Endothelial cell of umbilical vein (primary cell): ENCODE data around the gene RPL3. TPM values are rescaled to one million over a fixed set of nuclear protein-coding genes. Genes with fewer than 3 reads are reported as not detected.
A peak's percentile ranks its signal among the peaks of the same experiment; 100 is the strongest.

ENCODE experiments used
- BruUV-seq: library from RNA; stranded (reverse); fragments of 400-500 nt; replicated peaks from 2 replicates; lab custom pipeline; 2021; lab: Mats Ljungman, UMichigan
- CTCF ChIA-PET: fragments of 300-600, 350-600 bp; sonication (Branson Sonifier 250); formaldehyde crosslinking; loops from one replicate; lab custom pipeline; 2021; ENCODE audit warnings: antibody characterized with exemption, inconsistent platforms; lab: Charles Lee
- POLR2A ChIA-PET: fragments of 300-600, 350-600 bp; sonication (Branson Sonifier 250); formaldehyde crosslinking; loops from one replicate; lab custom pipeline; 2021; ENCODE audit warnings: antibody characterized with exemption, inconsistent platforms; lab: Charles Lee
- DNase-seq: peaks from one replicate; pipeline ENCODE4 v3.0.0-alpha.2; 2011; ENCODE audit warnings: low read depth, low spot score
- FAIRE-seq: peaks from 2 replicates; lab custom pipeline; 2011; peaks lifted over from hg19 to GRCh38; lab: Jason Lieb, UNC
- H2AFZ ChIP-seq: 2 replicates; pipeline ENCODE4 v1.6.0; 2012; ENCODE audit warnings: low read depth, low read length, control low read depth, inconsistent platforms
- H3K27ac ChIP-seq: 2 replicates; pipeline ENCODE4 v1.5.1; 2011; ENCODE audit warnings: low read depth, mild to moderate bottlenecking, control low read depth, low read length, moderate library complexity; ENCODE audit not compliant: insufficient read depth
- H3K27me3 ChIP-seq, 2 experiments: 2 replicates each; pipeline versions ENCODE4 v1.6.0 to v1.6.1; 2011; ENCODE audit warnings: low read length in 2 of 2, mixed read lengths in 1 of 2; ENCODE audit not compliant: control insufficient read depth in 2 of 2, insufficient read depth in 2 of 2
- H3K36me3 ChIP-seq, 2 experiments: 2 replicates in 1 of 2; 3 replicates in 1 of 2; pipeline ENCODE4 v1.5.1; 2011; ENCODE audit warnings: low read length in 2 of 2, mild to moderate bottlenecking in 1 of 2, moderate library complexity in 1 of 2; ENCODE audit not compliant: control insufficient read depth in 2 of 2, insufficient read depth in 2 of 2; ENCODE audit errors: extremely low read depth in 1 of 2
- H3K4me1 ChIP-seq: 3 replicates; pipeline ENCODE4 v1.5.1; 2011; ENCODE audit warnings: mild to moderate bottlenecking, low read length; ENCODE audit not compliant: control insufficient read depth, insufficient read depth; ENCODE audit errors: extremely low read depth
- H3K4me2 ChIP-seq: 2 replicates; pipeline ENCODE4 v1.6.1; 2011; ENCODE audit warnings: low read length, control low read depth, mixed read lengths; ENCODE audit not compliant: insufficient read depth
- H3K4me3 ChIP-seq, 3 experiments: fragments of 200-600 bp in 1 of 3; sonication (generic), shearing (Covaris generic) in 1 of 3; replicated peaks in 1 of 3; 2 replicates each; pipeline ENCODE4 v1.5.1; 2011 to 2016; ENCODE audit warnings: control low read depth in 3 of 3, low read length in 3 of 3, mild to moderate bottlenecking in 2 of 3, inconsistent platforms in 1 of 3, low read depth in 1 of 3, moderate library complexity in 1 of 3; ENCODE audit not compliant: insufficient read depth in 1 of 3
- H3K79me2 ChIP-seq: 2 replicates; pipeline ENCODE4 v1.6.0; 2012; ENCODE audit warnings: low read length, inconsistent platforms; ENCODE audit not compliant: control insufficient read depth, insufficient read depth
- H3K9ac ChIP-seq: replicated peaks from 2 replicates; pipeline ENCODE3; 2011; ENCODE audit warnings: low read length, control low read depth; ENCODE audit not compliant: insufficient read depth; ENCODE audit errors: extremely low read depth
- H3K9me1 ChIP-seq: replicated peaks from 3 replicates; pipeline ENCODE4 v1.6.0; 2011; ENCODE audit warnings: mild to moderate bottlenecking, low read length; ENCODE audit not compliant: control insufficient read depth, insufficient read depth; ENCODE audit errors: extremely low read depth
- H3K9me3 ChIP-seq: replicated peaks from 2 replicates; pipeline ENCODE4 v1.5.1; 2012; ENCODE audit warnings: low read length, inconsistent platforms; ENCODE audit not compliant: control insufficient read depth, insufficient read depth
- H4K20me1 ChIP-seq: replicated peaks from 2 replicates; pipeline ENCODE3; 2011; ENCODE audit warnings: mild to moderate bottlenecking, low read length; ENCODE audit not compliant: control insufficient read depth, insufficient read depth; ENCODE audit errors: extremely low read depth
- EZH2 ChIP-seq: IDR thresholded peaks from 2 replicates; pipeline ENCODE4 v1.6.1; 2012; ENCODE audit warnings: borderline replicate concordance, low read depth, mild to moderate bottlenecking, moderate library complexity, low read length, inconsistent platforms; ENCODE audit not compliant: severe bottlenecking
- FOS ChIP-seq: IDR thresholded peaks from 2 replicates; pipeline ENCODE4 v1.6.1; 2011; ENCODE audit warnings: mild to moderate bottlenecking, low read length, moderate library complexity, borderline replicate concordance; ENCODE audit not compliant: insufficient read depth
- GATA2 ChIP-seq: IDR thresholded peaks from 2 replicates; pipeline ENCODE4 v1.7.0; 2011; ENCODE audit warnings: low read depth, mild to moderate bottlenecking, moderate library complexity, mixed read lengths, low read length; ENCODE audit not compliant: insufficient read length, insufficient read depth
- JUN ChIP-seq: IDR thresholded peaks from 2 replicates; pipeline ENCODE4 v1.6.1; 2011; ENCODE audit warnings: borderline replicate concordance, low read depth; ENCODE audit not compliant: insufficient read length, insufficient read depth
- MAX ChIP-seq: IDR thresholded peaks from 2 replicates; pipeline ENCODE4 v1.6.1; 2011; ENCODE audit not compliant: insufficient read depth, insufficient read length
- MYC ChIP-seq: IDR thresholded peaks from one replicate; pipeline ENCODE4 v1.6.1; 2011; ENCODE audit warnings: mild to moderate bottlenecking, low read depth, low read length
- POLR2A ChIP-seq: IDR thresholded peaks from 2 replicates; pipeline ENCODE4 v1.6.1; 2012; ENCODE audit warnings: low read depth, mild to moderate bottlenecking, control low read depth, low read length
- POLR2AphosphoS5 ChIP-seq: IDR thresholded peaks from 2 replicates; pipeline ENCODE4 v1.6.1; 2012; ENCODE audit warnings: low read depth, mild to moderate bottlenecking, control low read depth, low read length, moderate library complexity; ENCODE audit not compliant: insufficient read depth
- dilution Hi-C: fragments of 300-500 bp; cut with MboI; formaldehyde crosslinking; loops from one replicate; pipeline ENCODE4 v1.15.0; 2019; ENCODE audit warnings: low sequenced_read_pairs; ENCODE audit not compliant: extremely low pct_ligation_motif_present
- intact Hi-C: fragments of 100-400 bp; cut with micrococcal nuclease; formaldehyde crosslinking; loops from one replicate; pipeline ENCODE4 v1.10.0; 2022
- polyA plus RNA-seq, 4 experiments: library from polyadenylated mRNA; depleted of rRNA in 3 of 4; stranded (reverse) in 3 of 4; unstranded in 1 of 4; fragments of >200 nt; gene quantifications; 2 replicates each; pipeline versions ENCODE4 v1.2.1 to v1.2.3, GENCODE V29; 2011 to 2012; ENCODE audit warnings: missing spikeins in 1 of 4
- total RNA-seq: library from RNA; stranded (reverse); gene quantifications from 2 replicates; pipeline ENCODE4 v1.2.3, GENCODE V29; 2021
- TF ChIP-seq, protein P1 (sequence below), 2 donors: IDR thresholded peaks; 1 replicate in 1 of 2; 2 replicates in 1 of 2; pipeline ENCODE4 v1.5.1; 2011; ENCODE audit warnings: low read length in 2 of 2, mild to moderate bottlenecking in 2 of 2, moderate library complexity in 2 of 2, control low read depth in 1 of 2, inconsistent platforms in 1 of 2, low read depth in 1 of 2; ENCODE audit not compliant: insufficient read depth in 1 of 2; ENCODE audit errors: extremely low read depth in 1 of 2

RPL3 gene
- total and polyA plus RNA-seq, 2 donors (not counting 3 experiments of a cell fraction or from before 2014, with no cell fraction given), result 1,954 to 4,065 TPM

GRCh38 chr22:39279170-39279850, 40.1 kb downstream of the RPL3 start:
- no peaks in the 10 kb centered on the region for H3K36me3 ChIP-seq
- CTCF ChIA-PET, result interaction anchor here (0.7 to 2.2 kb wide), 8 partner anchors 11 to 108 kb away, joined by 3 to 10 read pairs (median 3); partner anchors contain the start of gene PDGFB
- H3K9me3 ChIP-seq, result no peaks in the 10 kb centered on the region
- H3K4me3 ChIP-seq, result no peak overlapping the region
- H3K27me3 ChIP-seq, result no peaks in the 10 kb centered on the region
- POLR2A ChIA-PET, result interaction anchor here (0.7 to 1.3 kb wide), 2 partner anchors 34 to 104 kb away, joined by 3 to 6 read pairs; partner anchors contain the start of gene PDGFB
- H3K9me1 ChIP-seq, result no peaks in the 10 kb centered on the region
- H3K4me1 ChIP-seq, result peaks cover 43% of the 10 kb centered on the region
- intact Hi-C loops, result no loop called here
- peak; percentile 84 for FAIRE-seq
- dilution Hi-C loops, result no loop called here
- H3K9ac ChIP-seq, result peak overlapping the region; percentile 8
- peak overlapping the region; percentile 15 for H3K27ac ChIP-seq
- TF ChIP-seq, protein P1, sequence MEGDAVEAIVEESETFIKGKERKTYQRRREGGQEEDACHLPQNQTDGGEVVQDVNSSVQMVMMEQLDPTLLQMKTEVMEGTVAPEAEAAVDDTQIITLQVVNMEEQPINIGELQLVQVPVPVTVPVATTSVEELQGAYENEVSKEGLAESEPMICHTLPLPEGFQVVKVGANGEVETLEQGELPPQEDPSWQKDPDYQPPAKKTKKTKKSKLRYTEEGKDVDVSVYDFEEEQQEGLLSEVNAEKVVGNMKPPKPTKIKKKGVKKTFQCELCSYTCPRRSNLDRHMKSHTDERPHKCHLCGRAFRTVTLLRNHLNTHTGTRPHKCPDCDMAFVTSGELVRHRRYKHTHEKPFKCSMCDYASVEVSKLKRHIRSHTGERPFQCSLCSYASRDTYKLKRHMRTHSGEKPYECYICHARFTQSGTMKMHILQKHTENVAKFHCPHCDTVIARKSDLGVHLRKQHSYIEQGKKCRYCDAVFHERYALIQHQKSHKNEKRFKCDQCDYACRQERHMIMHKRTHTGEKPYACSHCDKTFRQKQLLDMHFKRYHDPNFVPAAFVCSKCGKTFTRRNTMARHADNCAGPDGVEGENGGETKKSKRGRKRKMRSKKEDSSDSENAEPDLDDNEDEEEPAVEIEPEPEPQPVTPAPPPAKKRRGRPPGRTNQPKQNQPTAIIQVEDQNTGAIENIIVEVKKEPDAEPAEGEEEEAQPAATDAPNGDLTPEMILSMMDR (IDR thresholded peaks at IDR 0.05; ENCODE audit: extremely low read depth in 1 of 2, insufficient read depth in 1 of 2, low read depth in 1 of 2, low read length in 2 of 2), result no peak
- TF ChIP-seq POLR2A, result no peak
- TF ChIP-seq POLR2AphosphoS5, result no peak
- no peak for TF ChIP-seq MAX
- no peak for TF ChIP-seq EZH2
- TF ChIP-seq GATA2, result no peak
- TF ChIP-seq FOS, result no peak
- TF ChIP-seq MYC, result no peak
- no peak for TF ChIP-seq JUN
- no peaks in the 10 kb centered on the region for H3K79me2 ChIP-seq
- H2AFZ ChIP-seq, result peak overlapping the region; percentile 29
- H3K4me2 ChIP-seq, result peak overlapping the region; percentile 15
- H4K20me1 ChIP-seq, result no peaks in the 10 kb centered on the region
- DNase-seq, result peak; percentile 57
- no TSS peak for BruUV-seq
